GM21381 (cell line): Measurements from ENCODE around the gene TMPRSS12.
"Not testable (repeated sequence)": the region's sequence is repeated elsewhere in the genome, so short reads cannot be mapped to it uniquely, and the experiment has no call there.

ENCODE experiments used
- ATAC-seq: cut with Tn5 transposase; IDR thresholded peaks from one replicate; pipeline ENCODE4 v1.9.1; 2021; ENCODE audit warnings: mild to moderate bottlenecking, moderate library complexity; ENCODE audit not compliant: unreplicated experiment

TMPRSS12 gene

GRCh38 chr12:50855679-50856078, 13.0 kb downstream of the TMPRSS12 start:
- not testable (repeated sequence) for ATAC-seq

DNA sequence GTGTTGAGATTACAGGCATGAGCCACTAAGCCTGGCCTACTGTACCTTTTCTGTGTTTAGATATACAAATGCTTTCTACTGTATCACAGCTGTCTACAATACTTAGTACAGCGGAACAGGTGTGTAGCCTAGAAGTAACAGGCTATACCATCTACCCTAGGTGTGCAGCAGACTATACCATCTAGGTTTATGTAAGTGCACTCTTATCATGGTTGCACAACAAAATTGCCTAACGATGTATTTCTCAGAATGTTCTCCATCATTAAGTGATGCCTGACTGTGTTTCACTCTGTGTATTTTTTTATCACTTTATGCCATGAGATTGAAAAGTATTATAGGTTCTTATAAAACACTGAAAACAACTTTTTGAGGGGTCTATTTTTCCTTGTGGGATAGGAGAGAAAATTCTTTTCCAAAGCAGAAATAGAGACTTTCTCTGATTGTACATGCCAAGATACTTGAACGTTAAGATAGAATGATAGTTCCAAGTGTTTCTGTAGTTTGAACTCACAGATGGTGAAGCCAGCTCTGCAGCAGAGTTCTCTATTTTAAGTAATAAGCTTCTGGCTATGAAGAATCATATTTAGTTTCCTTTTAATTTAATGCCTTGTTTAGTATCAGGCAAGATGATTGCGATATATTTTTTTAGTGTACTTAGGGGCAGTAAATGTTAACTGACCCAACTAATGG, 17.0 kb downstream of the TMPRSS12 start:
- ATAC-seq: no peak

DNA sequence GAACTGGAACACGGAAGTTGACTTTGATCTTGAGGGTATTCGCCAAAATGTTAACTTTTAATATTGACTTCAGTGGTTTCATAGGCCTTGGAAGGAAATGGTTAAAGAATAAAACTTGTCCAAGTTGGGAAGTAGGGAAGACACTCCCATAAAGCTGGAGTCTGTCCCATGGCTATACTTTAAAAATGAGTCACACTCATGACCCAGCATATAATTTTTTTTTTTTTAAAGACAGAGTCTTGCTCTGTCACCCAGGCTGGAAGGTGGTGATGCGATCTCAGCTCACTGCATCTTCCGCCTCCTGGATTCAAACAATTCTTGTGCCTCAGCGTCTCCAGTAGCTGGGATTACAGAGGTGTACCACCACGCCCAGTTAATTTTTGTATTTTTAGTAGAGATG, 19.6 kb downstream of the TMPRSS12 start:
- no peak for ATAC-seq

- no peak for ATAC-seq
These were observed 22.5 kb downstream of the TMPRSS12 start for GRCh38 chr12:50865266-50865665.

DNA sequence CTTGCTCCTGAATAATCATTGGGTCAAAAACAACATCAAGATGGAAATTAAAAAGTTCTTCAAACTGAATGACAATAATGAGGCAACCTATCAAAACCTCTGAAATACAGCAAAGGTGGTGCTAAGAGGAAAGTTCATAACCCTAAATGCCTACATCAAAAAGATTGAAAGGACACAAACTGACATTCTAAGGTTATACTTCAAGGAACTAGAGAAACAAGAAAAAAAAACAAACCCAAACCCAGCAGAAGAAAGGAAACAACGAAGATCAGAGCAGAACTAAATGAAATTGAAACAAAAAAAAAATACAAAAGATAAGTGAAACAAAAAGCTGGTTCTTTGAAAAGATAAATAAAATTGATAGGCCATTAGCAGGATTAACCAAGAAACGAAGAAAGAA, 26.2 kb downstream of the TMPRSS12 start:
- ATAC-seq: not testable (repeated sequence)

- no peak for ATAC-seq
These were observed 39.8 kb downstream of the TMPRSS12 start for GRCh38 chr12:50882563-50882962.

- ATAC-seq: no peak
These were observed 44.5 kb downstream of the TMPRSS12 start for GRCh38 chr12:50887191-50887590.

- ATAC-seq: no peak
These were observed 45.9 kb downstream of the TMPRSS12 start for GRCh38 chr12:50888666-50889065.

- no peak for ATAC-seq
These were observed 51.5 kb downstream of the TMPRSS12 start for GRCh38 chr12:50894241-50894640.

- no peak for ATAC-seq
These were observed 59.0 kb downstream of the TMPRSS12 start for GRCh38 chr12:50901685-50902113.

DNA sequence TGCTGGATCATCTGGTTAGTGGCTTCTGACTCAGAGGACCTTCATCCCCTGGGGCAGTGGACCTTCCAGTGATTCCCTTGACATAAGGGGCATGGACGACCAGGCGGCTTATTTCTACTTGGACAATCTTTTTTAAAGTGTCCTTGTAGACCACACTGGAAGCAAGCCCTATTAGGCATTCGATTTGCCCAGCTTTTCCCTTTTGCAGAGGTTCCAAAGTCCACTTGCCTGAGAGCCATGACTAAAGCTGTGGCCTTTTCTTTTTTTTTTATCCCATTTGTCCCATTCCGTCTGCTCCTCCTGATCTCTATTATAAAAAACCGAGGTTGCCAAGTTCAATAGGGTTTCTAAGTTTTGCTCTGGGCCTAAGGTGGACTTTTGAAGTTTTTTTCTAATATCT, 65.8 kb downstream of the TMPRSS12 start:
- not testable (repeated sequence) for ATAC-seq

- not testable (repeated sequence) for ATAC-seq
These were observed 69.6 kb downstream of the TMPRSS12 start for GRCh38 chr12:50912361-50912760.

GRCh38 chr12:50913224-50913623, 70.5 kb downstream of the TMPRSS12 start:
- ATAC-seq: no peak

DNA sequence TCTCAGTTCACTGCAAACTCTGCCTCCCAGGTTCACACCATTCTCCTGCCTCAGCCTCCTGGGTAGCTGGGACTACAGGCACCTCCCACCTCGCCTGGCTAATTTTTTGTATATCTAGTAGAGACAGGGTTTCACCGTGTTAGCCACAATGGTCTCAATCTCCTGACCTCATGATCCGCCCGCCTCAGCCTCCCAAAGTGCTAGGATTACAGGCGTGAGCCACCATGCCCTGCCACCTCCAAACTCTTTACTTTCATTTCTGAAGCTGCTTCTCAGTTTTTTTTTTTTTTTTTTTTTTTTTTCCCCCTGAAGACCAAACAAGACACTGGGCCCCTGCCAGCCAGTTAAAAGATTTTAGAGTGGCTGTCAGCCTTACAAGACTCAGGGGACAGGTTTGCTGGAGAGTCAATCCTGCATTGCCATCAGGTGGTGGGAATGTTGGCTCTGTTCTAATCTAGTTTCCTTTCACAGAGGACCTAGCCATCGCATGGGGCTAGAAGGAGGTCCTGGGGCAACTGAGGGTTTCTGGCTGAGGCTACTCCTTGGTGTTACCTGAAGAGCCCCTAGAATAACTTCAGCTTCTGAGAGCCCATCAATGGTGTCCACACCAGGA, 72.3 kb downstream of the TMPRSS12 start:
- no peak for ATAC-seq

GRCh38 chr12:50916292-50916691, 73.6 kb downstream of the TMPRSS12 start:
- no peak for ATAC-seq

DNA sequence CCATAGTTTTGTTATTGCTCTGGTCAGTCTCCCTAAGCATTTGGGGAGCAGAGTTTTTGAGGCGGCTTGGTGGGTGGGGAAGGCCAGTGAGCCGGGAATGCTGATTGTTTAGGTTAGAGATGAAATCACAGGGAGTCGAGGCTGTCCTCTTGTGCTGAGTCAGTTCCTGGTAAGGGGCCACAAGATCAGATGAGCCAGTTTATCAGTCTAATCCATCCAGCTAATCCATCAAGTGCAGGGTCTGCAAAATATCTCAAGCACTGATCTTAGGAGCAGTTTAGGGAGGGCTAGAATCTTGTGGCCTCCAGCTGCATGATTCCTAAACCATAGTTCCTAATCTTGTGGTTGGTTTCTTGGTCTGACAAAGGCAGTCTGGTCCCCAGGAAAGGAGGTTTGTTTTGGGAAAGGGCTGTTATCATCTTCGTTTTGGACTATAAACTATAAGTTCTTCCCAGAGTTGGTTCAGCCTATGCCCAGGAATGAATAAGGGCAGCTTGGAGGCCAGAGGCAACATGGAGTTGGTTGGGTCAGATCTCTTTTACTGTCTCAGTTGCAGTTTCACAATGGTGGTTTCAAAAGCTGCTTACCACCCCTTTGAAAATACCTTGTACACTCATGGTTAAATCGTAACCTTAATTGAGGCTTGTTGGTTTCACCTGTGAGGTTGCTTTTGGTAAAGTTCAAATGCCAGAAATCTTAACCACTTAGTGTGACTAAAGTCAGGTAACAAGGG, 76.0 kb downstream of the TMPRSS12 start:
- no peak for ATAC-seq

- ATAC-seq: no peak
These were observed 80.1 kb downstream of the TMPRSS12 start for GRCh38 chr12:50922820-50923219.

GRCh38 chr12:50923361-50924130, 80.8 kb downstream of the TMPRSS12 start:
- ATAC-seq: no peak

DNA sequence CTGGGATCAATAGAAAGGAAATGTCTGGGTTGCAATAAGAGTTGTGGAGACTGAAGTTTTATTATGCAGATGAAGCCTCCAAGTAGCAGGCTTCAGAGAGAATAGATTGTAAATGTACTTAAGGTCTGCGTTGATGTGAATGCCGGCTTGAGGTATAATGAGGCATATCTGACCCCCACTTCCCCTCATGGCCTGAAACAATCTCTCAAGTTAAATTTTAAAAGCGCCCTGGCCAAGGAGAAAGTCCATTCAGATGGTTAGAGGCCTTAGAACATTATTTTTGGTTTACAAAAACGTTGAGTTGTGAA, 81.4 kb downstream of the TMPRSS12 start:
- no peak for ATAC-seq

GRCh38 chr12:50924439-50925341, 82.0 kb downstream of the TMPRSS12 start:
- ATAC-seq: peak; percentile 82

DNA sequence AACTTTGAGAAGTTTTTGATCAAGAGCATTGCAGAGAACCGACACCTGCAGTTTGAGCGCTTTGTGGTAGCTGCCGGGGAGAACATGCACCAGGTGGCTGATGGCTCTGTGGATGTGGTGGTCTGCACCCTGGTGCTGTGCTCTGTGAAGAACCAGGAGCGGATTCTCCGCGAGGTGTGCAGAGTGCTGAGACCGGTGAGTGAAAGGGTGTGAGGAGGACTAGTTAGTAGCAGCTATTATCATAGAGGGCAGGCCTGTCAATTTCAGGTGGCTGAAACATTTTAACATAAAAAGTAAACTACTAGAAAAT, 82.6 kb downstream of the TMPRSS12 start:
- ATAC-seq: peak; percentile 8
